AG04450 (cell line): ENCODE measurements around the gene CRIP3. TPM values are rescaled to one million over a fixed set of nuclear protein-coding genes. Genes with fewer than 3 reads are reported as not detected.

Experiments used
- CTCF ChIA-PET: fragments of 300-600, 350-600 bp; formaldehyde crosslinking; extraction: SDS; loops from one replicate; lab custom pipeline; 2022; ENCODE audit warnings: antibody characterized with exemption, inconsistent platforms; lab: Charles Lee
- POLR2A ChIA-PET: fragments of 350-600 bp; formaldehyde crosslinking; extraction: SDS; loops from one replicate; lab custom pipeline; 2021; ENCODE audit warnings: antibody characterized with exemption, inconsistent platforms; lab: Yijun Ruan, JAX
- DNase-seq: peaks from one replicate; pipeline ENCODE4 v3.0.0-alpha.2; 2011; ENCODE audit warnings: low read depth, low spot score
- H3K27ac ChIP-seq: one replicate; pipeline ENCODE4 v1.5.1; 2012; ENCODE audit warnings: low read depth, low read length, control low read depth
- H3K27me3 ChIP-seq: one replicate; pipeline ENCODE4 v1.6.0; 2012; ENCODE audit warnings: low read length; ENCODE audit not compliant: control insufficient read depth, insufficient read depth
- H3K4me3 ChIP-seq: 2 replicates; pipeline ENCODE4 v1.5.1; 2011; ENCODE audit warnings: mild to moderate bottlenecking, low read depth, low read length, control low read depth
- H3K9me3 ChIP-seq: 2 replicates; pipeline ENCODE4 v1.5.1; 2012; ENCODE audit warnings: low read length; ENCODE audit not compliant: control insufficient read depth, insufficient read depth
- CTCF ChIP-seq: IDR thresholded peaks from 2 replicates; pipeline ENCODE4 v1.5.1; 2011; ENCODE audit warnings: low read depth, low read length, control low read depth, inconsistent platforms
- polyA plus RNA-seq: library from polyadenylated mRNA; depleted of rRNA; stranded (reverse); fragments of >200 nt; gene quantifications from 2 replicates; pipeline ENCODE4 v1.2.3, GENCODE V29; 2011

The CRIP3 gene
- polyA plus RNA-seq, 1 experiment = not detected

GRCh38 chr6:43273707-43274106 lies 34.9 kb downstream of the CRIP3 start:
- Histone ChIP-seq H3K27ac (no peak overlapping the region), H3K4me3 (no peak overlapping the region), H3K27me3 (peaks cover 62% of the 10 kb centered on the region), H3K9me3 (no peaks in the 10 kb centered on the region)
- no peak for DNase-seq
- ChIA-PET POLR2A (no interaction called here), CTCF (interaction anchor here (1.4 kb wide), 1 partner anchor 62 kb away, joined by 4 read pairs; no protein-coding TSS in a partner anchor)
- no peak for TF ChIP-seq CTCF

DNA sequence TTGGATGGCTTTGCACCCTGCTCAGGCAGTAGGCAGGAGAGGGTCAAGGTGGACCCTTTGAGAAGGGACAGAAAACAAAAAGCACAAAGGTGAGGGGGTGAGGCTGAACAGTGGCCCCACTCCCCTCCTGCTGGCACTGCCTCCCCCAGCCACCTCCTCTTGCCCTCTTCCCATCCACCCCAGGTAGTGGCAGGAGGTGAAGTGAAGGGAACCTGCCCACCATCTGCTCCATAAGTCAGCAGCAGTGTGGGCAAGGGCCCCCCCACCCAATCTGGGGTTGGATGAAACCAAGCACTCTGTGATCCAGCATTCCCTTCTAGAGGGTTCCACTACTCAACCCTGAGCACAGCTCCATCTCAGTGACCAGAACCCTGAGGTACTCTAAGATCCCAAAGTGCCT lies 36.7 kb downstream of the CRIP3 start:
- H3K27ac ChIP-seq = no peak overlapping the region
- CTCF ChIA-PET = interaction anchor here (0.7 kb wide), 1 partner anchor 155 kb away, joined by 3 read pairs; the partner anchor contains the start of gene ABCC10
- no peak for DNase-seq
- H3K4me3 ChIP-seq = no peak overlapping the region
- POLR2A ChIA-PET = interaction anchor here (0.6 kb wide), 1 partner anchor 84 kb away, joined by 4 read pairs; no protein-coding TSS in a partner anchor
- H3K27me3 ChIP-seq = peaks cover 75% of the 10 kb centered on the region
- no peaks in the 10 kb centered on the region for H3K9me3 ChIP-seq
- no peak for TF ChIP-seq CTCF

- peaks cover 76% of the 10 kb centered on the region for H3K27me3 ChIP-seq
- H3K9me3 ChIP-seq = no peaks in the 10 kb centered on the region
- no peak overlapping the region for H3K27ac ChIP-seq
- CTCF ChIA-PET = interaction anchor here (0.7 kb wide), 1 partner anchor 156 kb away, joined by 3 read pairs; the partner anchor contains the start of gene ABCC10
- no peak for TF ChIP-seq CTCF
- H3K4me3 ChIP-seq = no peak overlapping the region
- DNase-seq = no peak
- POLR2A ChIA-PET = interaction anchor here (0.6 kb wide), 1 partner anchor 84 kb away, joined by 4 read pairs; no protein-coding TSS in a partner anchor
Measured at GRCh38 chr6:43271103-43271815, 37.4 kb downstream of the CRIP3 start.

DNA sequence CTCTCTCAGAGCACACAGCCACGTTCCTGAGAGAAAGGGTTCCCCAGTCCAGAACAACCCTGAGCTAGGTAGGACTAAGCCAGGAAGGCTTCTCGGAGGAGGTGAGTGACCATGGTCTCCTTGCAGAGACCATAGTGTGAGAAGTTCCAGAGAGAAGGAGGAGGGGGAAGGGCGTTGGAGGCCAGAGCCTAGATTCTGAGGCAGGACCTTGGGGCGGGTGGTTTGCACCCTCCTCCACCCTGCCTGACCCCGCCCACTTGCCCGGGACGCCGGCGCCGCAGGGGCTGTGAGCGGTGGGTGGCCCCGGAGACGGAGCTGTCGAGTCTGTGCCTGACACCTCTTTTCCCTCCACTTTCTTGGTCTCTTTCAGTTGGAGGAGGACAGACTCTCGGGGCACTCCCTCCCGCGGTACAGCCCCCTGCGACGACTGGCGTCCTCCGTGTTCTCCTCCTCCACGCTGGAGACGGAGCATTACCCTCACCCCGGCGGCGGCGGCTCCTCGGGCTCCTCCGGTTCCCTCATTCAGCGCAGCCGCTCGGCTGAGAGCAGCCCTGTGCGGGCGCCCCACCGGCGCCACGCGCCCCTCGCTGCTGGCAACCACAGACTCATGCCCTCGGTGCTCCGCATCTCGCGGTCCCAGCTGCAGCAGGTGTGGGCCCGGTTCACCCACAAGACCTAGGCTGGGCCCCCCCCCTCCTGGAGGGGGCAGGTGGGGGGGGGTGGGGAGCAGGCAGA lies 39.2 kb downstream of the CRIP3 start:
- POLR2A ChIA-PET = no interaction called here

More for the DNA sequence above, 39.2 kb downstream of the CRIP3 start:
- CTCF ChIA-PET = interaction anchor here (1.3 to 2.1 kb wide), 3 partner anchors 40 to 237 kb away, joined by 3 to 6 read pairs (median 6); partner anchors contain the start of gene DNPH1
- peak overlapping the region; percentile 44 for H3K4me3 ChIP-seq
- H3K9me3 ChIP-seq = no peaks in the 10 kb centered on the region
- H3K27ac ChIP-seq = no peak overlapping the region
- no peak for DNase-seq
- TF ChIP-seq CTCF = no peak
- peaks cover 60% of the 10 kb centered on the region for H3K27me3 ChIP-seq
